CD14-positive monocyte (primary cell): Measurements from ENCODE around the gene IGSF9B. TPM values are rescaled to one million over a fixed set of nuclear protein-coding genes. Genes with fewer than 3 reads are reported as not detected.

Source experiments
- DNase-seq, 3 donors: peaks; one replicate each; pipeline ENCODE4 v3.0.0-alpha.2; 2011 to 2022
- H2AFZ ChIP-seq: 2 replicates; pipeline ENCODE4 v1.6.0; 2012; ENCODE audit warnings: mild to moderate bottlenecking, low read depth, low read length, inconsistent platforms; ENCODE audit not compliant: insufficient read depth, poor library complexity, severe bottlenecking
- H3K27ac ChIP-seq, 2 donors: 1 replicate in 1 of 2; 2 replicates in 1 of 2; pipeline ENCODE4 v1.5.1; 2012 to 2013; ENCODE audit warnings: low read length in 2 of 2, control low read depth in 1 of 2, inconsistent platforms in 1 of 2, low read depth in 1 of 2, mild to moderate bottlenecking in 1 of 2
- H3K27me3 ChIP-seq, 2 donors: one replicate each; pipeline versions ENCODE4 v1.6.0 to v1.6.1; 2011 to 2013; ENCODE audit warnings: low read length in 2 of 2; ENCODE audit not compliant: control insufficient read depth in 2 of 2, insufficient read depth in 2 of 2
- H3K36me3 ChIP-seq, 2 donors: replicated peaks in 1 of 2; 1 replicate in 1 of 2; 2 replicates in 1 of 2; pipeline versions ENCODE4 v1.5.1 to v1.6.1; 2012 to 2013; ENCODE audit warnings: low read length in 2 of 2, control low read depth in 1 of 2, inconsistent platforms in 1 of 2, mild to moderate bottlenecking in 1 of 2; ENCODE audit not compliant: insufficient read depth in 2 of 2, control insufficient read depth in 1 of 2
- H3K4me1 ChIP-seq, 2 donors: 1 replicate in 1 of 2; 2 replicates in 1 of 2; pipeline versions ENCODE4 v1.5.1 to v1.6.1; 2012 to 2013; ENCODE audit warnings: low read length in 2 of 2, control low read depth in 1 of 2, inconsistent platforms in 1 of 2, mild to moderate bottlenecking in 1 of 2, moderate library complexity in 1 of 2; ENCODE audit not compliant: insufficient read depth in 2 of 2, control insufficient read depth in 1 of 2
- H3K4me2 ChIP-seq: replicated peaks from 2 replicates; pipeline ENCODE3; 2012; ENCODE audit warnings: low read length, moderate library complexity, mild to moderate bottlenecking; ENCODE audit not compliant: poor library complexity, severe bottlenecking; ENCODE audit errors: extremely low read depth
- H3K4me3 ChIP-seq, 3 experiments: fragments of 200-600 bp in 1 of 3; sonication (generic) in 1 of 3; replicated peaks in 1 of 3; 1 replicate in 2 of 3; 2 replicates in 1 of 3; pipeline ENCODE4 v1.5.1; 2011 to 2013; ENCODE audit warnings: low read length in 3 of 3, mild to moderate bottlenecking in 3 of 3, control low read depth in 2 of 3, low read depth in 2 of 3, inconsistent platforms in 1 of 3, moderate library complexity in 1 of 3
- H3K79me2 ChIP-seq: 2 replicates; pipeline ENCODE4 v1.6.0; 2012; ENCODE audit warnings: mild to moderate bottlenecking, control low read depth, inconsistent platforms, low read length, moderate library complexity; ENCODE audit not compliant: insufficient read depth
- H3K9ac ChIP-seq: 2 replicates; pipeline ENCODE4 v1.6.0; 2017; ENCODE audit warnings: low read length, mild to moderate bottlenecking; ENCODE audit not compliant: insufficient read depth, poor library complexity, severe bottlenecking
- H3K9me3 ChIP-seq, 2 donors: replicated peaks in 1 of 2; 1 replicate in 1 of 2; 2 replicates in 1 of 2; pipeline versions ENCODE4 v1.5.1 to v1.6.1; 2012 to 2013; ENCODE audit warnings: low read length in 2 of 2, control low read depth in 1 of 2; ENCODE audit not compliant: control insufficient read depth in 1 of 2, insufficient read depth in 1 of 2
- H4K20me1 ChIP-seq: 2 replicates; pipeline ENCODE4 v1.6.0; 2012; ENCODE audit warnings: mild to moderate bottlenecking, low read length, control low read depth, moderate library complexity; ENCODE audit not compliant: insufficient read depth
- H3K27ac Mint-ChIP-seq, 7 donors: one replicate each; pipeline ENCODE4 v1.8.0; 2020; ENCODE audit warnings: mild to moderate bottlenecking in 7 of 7, mixed read lengths in 7 of 7, moderate library complexity in 6 of 7, inconsistent platforms in 2 of 7
- H3K27me3 Mint-ChIP-seq, 3 donors: one replicate each; pipeline ENCODE4 v1.8.0; 2021 to 2022; ENCODE audit warnings: low read depth in 3 of 3, mild to moderate bottlenecking in 3 of 3, mixed read lengths in 3 of 3, moderate library complexity in 3 of 3, inconsistent platforms in 1 of 3
- H3K36me3 Mint-ChIP-seq, 2 donors: one replicate each; pipeline ENCODE4 v1.8.0; 2020; ENCODE audit warnings: mixed read lengths in 2 of 2, inconsistent platforms in 1 of 2, mild to moderate bottlenecking in 1 of 2
- H3K4me1 Mint-ChIP-seq: one replicate; pipeline ENCODE4 v1.8.0; 2020; ENCODE audit warnings: mild to moderate bottlenecking, mixed read lengths
- H3K4me3 Mint-ChIP-seq, 2 donors: one replicate each; pipeline ENCODE4 v1.8.0; 2020; ENCODE audit warnings: mild to moderate bottlenecking in 2 of 2, mixed read lengths in 2 of 2, moderate library complexity in 1 of 2
- H3K9me3 Mint-ChIP-seq, 7 donors: one replicate each; pipeline ENCODE4 v1.8.0; 2020 to 2022; ENCODE audit warnings: mixed read lengths in 7 of 7, mild to moderate bottlenecking in 6 of 7, moderate library complexity in 6 of 7, inconsistent platforms in 2 of 7
- CTCF ChIP-seq: fragments of 200-600 bp; IDR thresholded peaks from one replicate; pipeline ENCODE4 v1.8.0; 2022; ENCODE audit warnings: antibody characterized with exemption, mild to moderate bottlenecking
- WGBS: methylation state at CpG from one replicate; pipeline ENCODE4 v1.1.5; 2013; ENCODE audit warnings: missing lambda C conversion rate; ENCODE audit not compliant: insufficient coverage; 5-methylcytosine and 5-hydroxymethylcytosine counted together
- intact Hi-C, 2 donors: fragments of 100-400 bp; cut with micrococcal nuclease; formaldehyde crosslinking; loops; one replicate each; pipeline versions ENCODE4 v1.15.0 to v1.15.1; 2023
- polyA plus RNA-seq, 3 donors: library from polyadenylated mRNA; depleted of rRNA in 1 of 3; unstranded in 2 of 3; stranded (reverse) in 1 of 3; fragments of 300-500 nt in 2 of 3; fragments of >200 nt in 1 of 3; fragmentation: Illumina TruSeq in 2 of 3; gene quantifications; 1 replicate in 2 of 3; 2 replicates in 1 of 3; pipeline ENCODE4 v1.2.3, GENCODE V29; 2012 to 2021

The IGSF9B gene
- polyA plus RNA-seq, 3 donors: not detected

GRCh38 chr11:133904818-133905515 is 51.8 kb downstream of the IGSF9B start:
- no peak overlapping the region for H3K9ac ChIP-seq
- H3K4me3 ChIP-seq: no peak overlapping the region
- no peaks in the 10 kb centered on the region for H3K27me3 ChIP-seq
- H3K4me1 ChIP-seq: no peaks in the 10 kb centered on the region
- H3K4me1 Mint-ChIP-seq: no peaks in the 10 kb centered on the region
- DNase-seq: no peak
- no peaks in the 10 kb centered on the region for H3K9me3 ChIP-seq
- WGBS: 91% methylated on average over 6 of the region's 6 CpGs
- H3K4me2 ChIP-seq: no peak overlapping the region
- H3K27me3 Mint-ChIP-seq: no peaks in the 10 kb centered on the region
- H3K4me3 Mint-ChIP-seq: no peak overlapping the region
- intact Hi-C loops: no loop called here
- no peaks in the 10 kb centered on the region for H3K36me3 ChIP-seq
- H3K27ac Mint-ChIP-seq: no peak overlapping the region
- H2AFZ ChIP-seq: no peak overlapping the region
- H3K9me3 Mint-ChIP-seq: peaks cover 0 to 6% (median 0%) of the 10 kb centered on the region in 7 donors
- H3K79me2 ChIP-seq: no peaks in the 10 kb centered on the region
- TF ChIP-seq CTCF: no peak
- H4K20me1 ChIP-seq: no peaks in the 10 kb centered on the region
- no peak overlapping the region for H3K27ac ChIP-seq
- H3K36me3 Mint-ChIP-seq: no peaks in the 10 kb centered on the region

- no peaks in the 10 kb centered on the region for H4K20me1 ChIP-seq
- H3K27me3 ChIP-seq: no peaks in the 10 kb centered on the region
- no peaks in the 10 kb centered on the region for H3K79me2 ChIP-seq
- H3K27me3 Mint-ChIP-seq: no peaks in the 10 kb centered on the region
- no peaks in the 10 kb centered on the region for H3K4me1 ChIP-seq
- H2AFZ ChIP-seq: no peak overlapping the region
- no peak overlapping the region for H3K4me3 Mint-ChIP-seq
- H3K4me1 Mint-ChIP-seq: no peaks in the 10 kb centered on the region
- no peaks in the 10 kb centered on the region for H3K36me3 ChIP-seq
- no peak overlapping the region for H3K27ac ChIP-seq
- no peak for DNase-seq
- H3K27ac Mint-ChIP-seq: no peak overlapping the region
- H3K9ac ChIP-seq: no peak overlapping the region
- H3K4me3 ChIP-seq: no peak overlapping the region
- intact Hi-C loops: no loop called here
- H3K9me3 Mint-ChIP-seq: peaks cover 0 to 6% (median 0%) of the 10 kb centered on the region in 7 donors
- TF ChIP-seq CTCF: no peak
- H3K36me3 Mint-ChIP-seq: no peaks in the 10 kb centered on the region
- no peak overlapping the region for H3K4me2 ChIP-seq
- 83% methylated on average over 2 of the region's 8 CpGs for WGBS
- H3K9me3 ChIP-seq: no peaks in the 10 kb centered on the region
Observed at GRCh38 chr11:133903875-133904817, 52.6 kb downstream of the IGSF9B start.
